Lung (tissue), 12 donors: ENCODE results near the gene FHL3. TPM values are rescaled to one million over a fixed set of nuclear protein-coding genes. Genes with fewer than 3 reads are reported as not detected.

Experiments
- ATAC-seq: fragments of 200-7000 bp; cut with Tn5 transposase; one replicate; pipeline ENCODE4 v1.9.1; 2020; ENCODE audit warnings: moderate number of reproducible peaks; ENCODE audit not compliant: insufficient read depth, low FRiP score
- DNase-seq, 3 donors: peaks; one replicate each; pipeline ENCODE4 v3.0.0-alpha.2; 2013 to 2017
- H3K27ac ChIP-seq, 2 donors: one replicate each; pipeline ENCODE4 v1.5.1; 2013; ENCODE audit warnings: mild to moderate bottlenecking in 2 of 2, moderate library complexity in 2 of 2, control low read depth in 1 of 2, inconsistent platforms in 1 of 2, low read depth in 1 of 2, low read length in 1 of 2
- H3K27me3 ChIP-seq, 3 donors: one replicate each; pipeline ENCODE4 v1.5.1; 2013; ENCODE audit warnings: low read length in 2 of 3; ENCODE audit not compliant: control insufficient read depth in 3 of 3, insufficient read depth in 3 of 3
- H3K36me3 ChIP-seq, 4 donors: one replicate each; pipeline ENCODE4 v1.5.1; 2013; ENCODE audit warnings: low read length in 4 of 4, mild to moderate bottlenecking in 1 of 4, moderate library complexity in 1 of 4; ENCODE audit not compliant: control insufficient read depth in 4 of 4, insufficient read depth in 4 of 4
- H3K4me1 ChIP-seq, 5 donors: one replicate each; pipeline ENCODE4 v1.5.1; 2013; ENCODE audit warnings: low read length in 5 of 5, mild to moderate bottlenecking in 2 of 5, moderate library complexity in 1 of 5; ENCODE audit not compliant: control insufficient read depth in 5 of 5, insufficient read depth in 5 of 5
- H3K4me3 ChIP-seq: one replicate; pipeline ENCODE4 v1.5.1; 2013; ENCODE audit warnings: mild to moderate bottlenecking, control low read depth, moderate library complexity
- H3K9ac ChIP-seq, 2 donors: one replicate each; pipeline ENCODE4 v1.5.1; 2013; ENCODE audit warnings: low read length in 2 of 2, control low read depth in 1 of 2; ENCODE audit not compliant: insufficient read depth in 1 of 2
- H3K9me3 ChIP-seq, 4 donors: one replicate each; pipeline ENCODE4 v1.5.1; 2013; ENCODE audit warnings: low read length in 3 of 4, mild to moderate bottlenecking in 1 of 4, moderate library complexity in 1 of 4; ENCODE audit not compliant: control insufficient read depth in 4 of 4, insufficient read depth in 3 of 4
- CTCF ChIP-seq: IDR thresholded peaks from 2 replicates; pipeline ENCODE4 v1.5.1; 2012; ENCODE audit warnings: mild to moderate bottlenecking; ENCODE audit errors: control extremely low read depth, extremely low read depth
- WGBS, 2 donors: extraction: QIAGEN DNeasy Blood & Tissue Kit; methylation state at CpG; one replicate each; pipeline ENCODE4 v1.1.7; 2013; 5-methylcytosine and 5-hydroxymethylcytosine counted together
- polyA plus RNA-seq, 2 donors: library from polyadenylated mRNA; stranded (reverse); fragments of 200-250 nt; gene quantifications; one replicate each; pipeline ENCODE4 v1.2.1, GENCODE V29; 2013
- total RNA-seq, 2 donors: library from RNA; depleted of rRNA in 1 of 2; stranded (reverse); fragments of >200 nt in 1 of 2; gene quantifications; one replicate each; pipeline ENCODE4 v1.2.1, GENCODE V29; 2014 to 2021
- donor health status: control.
- donor health status: control.
- donor health status: Bipolar disorder and iron deficiency.
- donor health status: healthy.
- donor health status: DM: yes; HTN: yes; CAD: no.

The FHL3 gene
- total and polyA plus RNA-seq, 4 donors = 10.0 to 33.1 (median 23.9) TPM

GRCh38 chr1:37997256-37998088, 7.8 kb downstream of the FHL3 start:
- DNase-seq (no peak), ATAC-seq (no peak)
- Histone ChIP-seq H3K27ac (peak overlapping the region in 1 of 2 donors; percentile 78), H3K4me1 (peaks cover 0 to 56% (median 35%) of the 10 kb centered on the region in 5 donors), H3K9ac (no peak overlapping the region), H3K9me3 (peaks cover 0 to 2% (median 0%) of the 10 kb centered on the region in 4 donors), H3K27me3 (no peaks in the 10 kb centered on the region), H3K4me3 (no peak overlapping the region), H3K36me3 (peaks cover 0 to 10% (median 8%) of the 10 kb centered on the region in 4 donors)
- no peak for TF ChIP-seq CTCF
- WGBS, 2 donors = 90 to 91% methylated on average over 25 of the region's 25 CpGs

GRCh38 chr1:37995751-37996345, 9.5 kb downstream of the FHL3 start:
- WGBS, 2 donors = 13 to 19% methylated on average over 36 to 46 of the region's 46 CpGs
- H3K4me1 ChIP-seq = peaks cover 0 to 46% (median 27%) of the 10 kb centered on the region in 5 donors
- peak; percentile 93 to 97 (median 94) for DNase-seq

DNA sequence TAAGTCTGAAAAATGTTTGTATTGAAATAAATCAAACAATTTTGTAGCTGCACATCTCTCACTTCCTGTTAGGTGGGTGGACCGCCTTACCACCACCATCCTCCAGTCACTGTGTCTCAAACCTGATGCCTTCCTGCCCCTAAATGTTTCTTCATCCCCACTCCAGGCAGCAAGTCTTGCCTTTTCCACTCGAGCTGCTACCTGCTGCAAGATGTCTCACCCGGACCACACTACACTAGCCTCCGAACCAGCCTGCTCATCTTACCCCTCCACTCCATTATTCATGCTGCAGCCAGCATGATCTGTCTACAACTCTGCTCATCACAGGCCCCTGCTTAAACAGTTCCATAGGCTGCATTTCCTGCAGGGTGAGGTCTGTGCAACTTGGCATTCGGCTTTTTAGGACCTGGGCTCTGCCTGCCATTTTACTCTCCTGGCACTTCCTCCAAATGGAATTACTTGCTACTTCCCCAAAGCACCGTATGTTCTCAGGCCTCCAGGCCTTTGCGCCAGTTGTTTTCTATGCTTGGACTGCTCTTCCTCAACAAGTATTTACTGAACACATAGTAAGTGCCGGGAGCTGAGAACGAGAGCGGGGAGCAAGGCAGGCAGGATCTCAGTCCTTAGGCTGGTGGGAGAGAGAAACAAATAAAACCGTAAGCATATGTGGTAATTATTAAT, 10.3 kb downstream of the FHL3 start:
- Histone ChIP-seq H3K36me3 (peaks cover 0 to 10% (median 8%) of the 10 kb centered on the region in 4 donors), H3K9ac (no peak overlapping the region), H3K4me1 (peaks cover 0 to 40% (median 18%) of the 10 kb centered on the region in 5 donors), H3K9me3 (peaks cover 0 to 2% (median 0%) of the 10 kb centered on the region in 4 donors), H3K27me3 (no peaks in the 10 kb centered on the region), H3K4me3 (no peak overlapping the region), H3K27ac (peak overlapping the region; percentile 3 to 89)
- no peak for ATAC-seq
- DNase-seq = peak in 1 of 3 donors; percentile 33
- 38 to 42% methylated on average over 11 of the region's 11 CpGs for WGBS, 2 donors
- TF ChIP-seq CTCF = no peak

More at GRCh38 chr1:37995751-37996345, 9.5 kb downstream of the FHL3 start:
- Histone ChIP-seq H3K9ac (no peak overlapping the region), H3K27ac (peak overlapping the region; percentile 58 to 86), H3K9me3 (peaks cover 0 to 2% (median 0%) of the 10 kb centered on the region in 4 donors), H3K36me3 (peaks cover 0 to 10% (median 8%) of the 10 kb centered on the region in 4 donors), H3K27me3 (no peaks in the 10 kb centered on the region), H3K4me3 (peak overlapping the region; percentile 25)
- peak; percentile 79 for ATAC-seq
- TF ChIP-seq CTCF = no peak
